Adrenal gland (tissue), 5 donors: ENCODE measurements around the gene MAD1L1.
"Not testable (repeated sequence)": the region's sequence is repeated elsewhere in the genome, so short reads cannot be mapped to it uniquely, and the experiment has no call there.

Source experiments
- CTCF ChIP-seq, 6 experiments: fragments of 450-650 bp in 4 of 6; fragments of 200-600 bp in 2 of 6; sonication (generic) in 1 of 6; IDR thresholded peaks; 1 replicate in 5 of 6; 2 replicates in 1 of 6; pipeline versions ENCODE4 v1.5.1 to v1.8.0; 2016 to 2021; ENCODE audit warnings: antibody characterized with exemption in 6 of 6, mild to moderate bottlenecking in 2 of 6, moderate library complexity in 1 of 6
- POLR2A ChIP-seq, 2 donors: fragments of 450-650 bp; IDR thresholded peaks; one replicate each; pipeline ENCODE4 v1.6.1; 2017; ENCODE audit warnings: antibody characterized with exemption in 2 of 2, mild to moderate bottlenecking in 2 of 2, moderate library complexity in 1 of 2
- donor health status: DM: no; HTN: no; CAD: no.

- not testable (repeated sequence) for TF ChIP-seq CTCF, POLR2A (IDR thresholded peaks at IDR 0.05)
These were observed 405.8 kb downstream of the MAD1L1 start for GRCh38 chr7:1826931-1827330.
